Right cardiac atrium (tissue), 5 donors: ENCODE results near the gene METTL9. TPM values are rescaled to one million over a fixed set of nuclear protein-coding genes. Genes with fewer than 3 reads are reported as not detected.
A peak's percentile ranks its signal among the peaks of the same experiment; 100 is the strongest.
"Not testable (repeated sequence)": the region's sequence is repeated elsewhere in the genome, so short reads cannot be mapped to it uniquely, and the experiment has no call there.

Experiments
- ATAC-seq, 2 donors: fragments of 200-7000 bp; cut with Tn5 transposase; one replicate each; pipeline versions ENCODE4 v1.8.0 to v1.9.1; 2020; ENCODE audit warnings: moderate library complexity in 2 of 2, mild to moderate bottlenecking in 1 of 2
- DNase-seq, 3 donors: peaks; one replicate each; pipeline ENCODE4 v3.0.0-alpha.2; 2020
- H3K27ac ChIP-seq: one replicate; pipeline ENCODE4 v1.5.1; 2013; ENCODE audit warnings: mild to moderate bottlenecking, low read length, control low read depth, moderate library complexity
- H3K27me3 ChIP-seq: one replicate; pipeline ENCODE4 v1.6.1; 2013; ENCODE audit not compliant: control insufficient read depth, insufficient read depth
- H3K4me1 ChIP-seq: one replicate; pipeline ENCODE4 v1.6.1; 2013; ENCODE audit warnings: low read length; ENCODE audit not compliant: control insufficient read depth, insufficient read depth
- H3K4me3 ChIP-seq: one replicate; pipeline ENCODE4 v1.5.1; 2013; ENCODE audit warnings: low read length, control low read depth
- H3K9me3 ChIP-seq: one replicate; pipeline ENCODE4 v1.6.1; 2013; ENCODE audit warnings: low read length; ENCODE audit not compliant: control insufficient read depth
- WGBS: extraction: QIAGEN DNeasy Blood & Tissue Kit; methylation state at CpG from one replicate; pipeline ENCODE4 v1.1.7; 2013; 5-methylcytosine and 5-hydroxymethylcytosine counted together
- intact Hi-C, 4 donors: fragments of 100-400 bp; cut with DNase I; formaldehyde crosslinking; loops; one replicate each; pipeline versions ENCODE4 v1.11.0 to v1.14.0; 2022 to 2023
- polyA plus RNA-seq: library from polyadenylated mRNA; stranded (reverse); fragments of 200-250 nt; gene quantifications from one replicate; pipeline ENCODE4 v1.2.3, GENCODE V29; 2013
- total RNA-seq, 4 donors: library from RNA; stranded (reverse); fragmentation: NEBNext Ultra II Directional; extraction: Animal tissue kit (Norgen Biotek cat#: 25700); gene quantifications; one replicate each; pipeline ENCODE4 v1.2.1, GENCODE V29; 2021
- donor health status: healthy with polysubstance abuse.
- donor health status: DM: no; HTN: yes; CAD: no.
- donor health status: DM: no; HTN: no; CAD: no.
- donor health status: DM: no; HTN: yes; CAD: no; lungs with severe emphysema.
- donor health status: DM: yes; HTN: yes; CAD: no.

METTL9 gene
- total and polyA plus RNA-seq, 5 donors: 31.5 to 63.2 (median 59.5) TPM

DNA sequence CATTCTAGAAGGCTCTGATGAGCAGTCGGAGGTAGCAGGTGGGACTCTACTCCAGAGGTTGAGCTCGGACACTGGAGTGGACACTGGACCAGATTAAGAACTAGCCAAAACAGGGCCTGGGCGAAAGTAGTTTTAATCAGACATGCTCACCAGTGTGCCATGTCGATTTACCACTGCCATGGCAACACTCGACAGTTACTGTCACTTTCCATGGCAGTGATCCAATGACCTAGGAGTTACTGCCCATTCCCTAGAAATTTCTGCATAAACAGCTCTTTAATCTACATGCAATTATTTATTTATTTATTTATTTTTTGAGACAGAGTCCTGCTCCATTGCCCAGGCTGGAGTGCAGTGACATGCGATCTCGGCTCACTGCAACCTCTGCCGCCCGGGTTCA is 7.2 kb upstream of the METTL9 start:
- H3K27me3 ChIP-seq: no peaks in the 10 kb centered on the region
- no peak for DNase-seq
- no peaks in the 10 kb centered on the region for H3K9me3 ChIP-seq
- H3K4me3 ChIP-seq: no peak overlapping the region
- intact Hi-C loops: no loop called here
- no peak for ATAC-seq
- no peak overlapping the region for H3K27ac ChIP-seq
- WGBS: 80% methylated on average over 9 of the region's 9 CpGs
- no peaks in the 10 kb centered on the region for H3K4me1 ChIP-seq

DNA sequence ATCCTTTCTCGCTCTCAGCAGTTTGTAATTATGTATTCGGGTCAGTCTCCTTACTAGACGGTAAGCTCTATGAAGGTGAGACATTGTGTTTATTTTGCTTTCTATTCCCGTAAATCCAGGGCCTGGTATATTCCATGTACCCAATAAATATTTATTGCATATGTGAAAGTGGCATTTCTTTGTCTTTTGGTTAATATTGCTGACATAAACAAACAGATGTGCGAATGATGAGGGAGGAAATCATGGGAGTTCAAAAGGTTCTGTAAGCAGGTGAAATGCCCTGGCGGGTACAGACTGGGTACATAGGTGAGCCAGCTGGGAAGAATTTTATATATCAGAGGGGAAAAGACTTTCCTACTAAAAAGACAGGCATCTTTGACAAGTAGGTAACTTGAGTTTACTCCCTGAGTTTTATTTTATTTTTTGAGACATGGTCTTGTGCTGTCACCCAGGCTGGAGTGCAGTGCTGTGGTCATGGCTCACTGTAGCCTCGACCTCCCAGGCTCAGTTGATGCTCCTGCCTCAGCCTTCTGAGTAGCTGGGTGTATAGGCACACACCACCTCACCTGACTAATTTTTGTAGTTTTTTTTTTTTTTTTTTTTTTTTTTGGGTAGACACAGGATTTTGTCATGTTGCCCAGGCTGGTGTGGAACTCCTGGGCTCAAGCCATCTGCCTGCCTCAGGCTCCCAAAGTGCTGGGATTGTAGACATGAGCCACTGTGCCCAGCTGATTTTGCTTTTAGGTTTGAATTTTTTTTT is 5.7 kb upstream of the METTL9 start:
- no peaks in the 10 kb centered on the region for H3K4me1 ChIP-seq
- H3K9me3 ChIP-seq: no peaks in the 10 kb centered on the region
- ATAC-seq (no peak), DNase-seq (no peak)
- no peaks in the 10 kb centered on the region for H3K27me3 ChIP-seq
- H3K27ac ChIP-seq: no peak overlapping the region
- 76% methylated on average over 7 of the region's 7 CpGs for WGBS
- no peak overlapping the region for H3K4me3 ChIP-seq
- intact Hi-C loops: no loop called here

DNA sequence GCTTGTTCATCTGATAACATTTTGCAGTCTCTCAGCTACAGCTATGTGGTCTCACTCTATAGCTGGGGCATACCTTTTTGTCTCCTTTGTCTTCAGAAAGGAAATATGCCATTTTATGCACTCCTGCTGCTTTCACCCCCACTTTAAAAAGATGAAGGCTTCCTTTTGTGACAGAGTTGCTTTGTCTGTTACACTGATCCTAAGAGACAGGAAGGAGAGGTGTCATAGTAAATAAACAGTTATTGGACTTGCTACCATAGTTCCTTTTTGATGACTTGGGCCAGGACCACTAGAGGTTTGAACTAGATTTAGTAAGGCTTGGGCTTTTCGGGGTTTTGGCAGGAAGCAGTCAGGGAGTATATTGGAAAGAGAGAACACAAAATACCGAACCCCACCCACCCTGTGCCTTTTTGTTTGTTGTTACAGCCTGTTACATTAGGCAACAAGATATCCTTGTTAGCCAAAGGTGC is 1.8 kb upstream of the METTL9 start:
- H3K27ac ChIP-seq: no peak overlapping the region
- WGBS: 82% methylated on average over 2 of the region's 2 CpGs
- no peaks in the 10 kb centered on the region for H3K4me1 ChIP-seq
- no peaks in the 10 kb centered on the region for H3K9me3 ChIP-seq
- no peaks in the 10 kb centered on the region for H3K27me3 ChIP-seq
- intact Hi-C loops: no loop called here
- no peak for ATAC-seq
- no peak overlapping the region for H3K4me3 ChIP-seq
- DNase-seq: no peak

DNA sequence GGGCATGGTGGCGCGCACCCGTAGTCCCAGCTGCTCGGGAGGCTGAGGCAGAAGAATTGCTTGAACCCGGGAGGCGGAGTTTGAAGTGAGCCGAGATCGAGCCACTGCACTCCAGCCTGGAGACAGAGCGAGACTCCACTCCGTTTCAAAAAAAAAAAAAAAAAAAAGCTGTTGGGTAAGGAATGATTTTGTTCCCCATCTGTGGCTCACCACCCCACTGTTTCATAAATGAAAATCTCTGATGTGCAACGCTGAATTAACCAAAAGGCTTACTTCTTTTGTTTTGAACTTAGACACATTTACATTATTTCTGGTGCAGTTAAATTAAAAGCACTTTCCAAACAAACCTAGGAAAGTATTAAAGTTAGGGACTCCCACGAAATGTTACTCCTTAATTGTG is 1.2 kb upstream of the METTL9 start:
- intact Hi-C loops: no loop called here
- no peak for DNase-seq
- WGBS: 89% methylated on average over 12 of the region's 12 CpGs
- Histone ChIP-seq H3K27me3 (no peaks in the 10 kb centered on the region), H3K4me3 (no peak overlapping the region), H3K9me3 (no peaks in the 10 kb centered on the region), H3K4me1 (peaks cover 1% of the 10 kb centered on the region), H3K27ac (no peak overlapping the region)
- no peak for ATAC-seq

DNA sequence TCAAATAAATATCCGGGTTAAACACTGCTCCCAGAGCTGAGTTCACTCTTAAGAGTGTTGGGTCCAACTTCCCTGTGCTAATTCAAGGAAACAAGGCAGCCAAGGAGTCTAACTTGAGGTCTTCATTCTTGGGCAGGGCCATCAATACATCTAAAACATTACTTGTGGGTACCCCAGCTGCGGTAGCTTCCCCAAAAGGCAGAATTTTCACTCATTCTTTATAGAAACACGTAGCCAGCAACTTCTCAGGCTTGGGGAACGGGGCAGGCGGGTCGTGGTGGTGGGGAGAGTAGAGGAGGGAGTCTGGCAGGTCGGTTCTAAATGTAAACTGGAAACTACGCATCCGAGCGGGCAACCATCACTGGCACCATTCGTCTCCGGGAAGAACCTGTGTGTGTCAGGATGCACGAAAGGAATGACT is 666 bp upstream of the METTL9 start:
- Histone ChIP-seq H3K4me3 (peak overlapping the region; percentile 81), H3K27ac (peak overlapping the region; percentile 91), H3K9me3 (no peaks in the 10 kb centered on the region), H3K27me3 (no peaks in the 10 kb centered on the region), H3K4me1 (peaks cover 2% of the 10 kb centered on the region)
- peak in 1 of 2 donors; percentile 19 for ATAC-seq
- WGBS: 1% methylated on average over 13 of the region's 13 CpGs
- no peak for DNase-seq
- intact Hi-C loops: no loop called here

DNA sequence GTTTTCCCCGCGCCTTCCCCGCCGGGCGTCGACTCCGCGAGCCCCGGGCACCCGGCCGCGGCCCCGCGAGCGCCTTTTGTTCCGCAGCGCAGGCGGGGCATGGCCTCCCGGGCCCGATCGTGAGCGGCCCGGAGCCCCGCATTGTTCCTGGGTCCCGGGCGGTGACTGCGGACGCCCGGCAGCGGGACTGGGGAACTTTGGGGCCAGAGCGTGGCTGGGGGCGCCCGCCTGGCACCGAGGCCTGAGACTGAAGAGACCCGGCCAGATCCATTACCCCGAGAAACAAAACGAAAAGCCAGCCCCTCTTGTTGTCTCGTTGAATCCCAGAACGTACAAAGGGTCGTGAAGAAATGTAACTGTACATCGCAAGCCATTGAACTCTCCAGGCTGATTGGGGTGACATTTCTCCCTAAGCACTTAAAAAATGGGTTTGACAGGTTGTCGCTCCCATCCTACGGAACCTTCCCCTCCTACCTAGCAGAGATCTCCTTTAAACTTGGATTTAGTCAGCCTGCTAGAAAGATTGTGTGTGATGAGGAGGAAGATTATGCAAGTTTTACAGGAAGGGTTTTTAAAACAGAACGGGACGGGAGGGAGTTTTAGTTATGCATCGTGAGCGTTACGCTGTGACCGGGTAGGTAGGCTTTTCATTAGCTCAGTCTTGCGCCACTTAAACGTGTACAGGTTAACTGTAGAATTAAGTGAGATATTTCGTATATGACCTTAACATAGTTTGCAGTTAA is 825 bp downstream of the METTL9 start:
- peaks cover 2% of the 10 kb centered on the region for H3K4me1 ChIP-seq
- DNase-seq (no peak), ATAC-seq (peak; percentile 1)
- no peaks in the 10 kb centered on the region for H3K9me3 ChIP-seq
- peak overlapping the region; percentile 77 for H3K27ac ChIP-seq
- intact Hi-C loops: loop anchor here in 1 of 4 donors (5.0 kb wide), 1 partner anchor 37 kb away; no protein-coding TSS in a partner anchor
- under 1% methylated on average over 52 of the region's 52 CpGs for WGBS
- H3K27me3 ChIP-seq: no peaks in the 10 kb centered on the region
- H3K4me3 ChIP-seq: peak overlapping the region; percentile 81

DNA sequence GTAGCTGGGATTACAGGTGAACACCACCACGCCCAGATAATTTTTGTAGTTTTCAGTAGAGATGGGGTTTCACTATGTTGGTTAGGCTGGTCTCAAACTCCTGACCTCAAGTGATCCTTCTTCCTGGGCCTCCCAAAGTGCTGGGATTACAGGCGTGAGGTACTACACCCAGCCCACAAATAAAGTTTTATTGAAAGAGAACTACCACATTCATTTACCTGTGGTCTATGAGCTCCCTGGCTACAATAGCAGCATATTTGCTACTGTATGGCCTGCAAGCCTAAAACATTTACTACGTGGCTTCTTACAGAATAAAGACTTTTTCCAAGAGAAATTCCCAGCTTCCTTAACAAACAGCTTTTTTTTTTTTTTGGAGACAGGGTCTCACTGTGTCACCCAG is 3.4 kb downstream of the METTL9 start:
- Histone ChIP-seq H3K27me3 (no peaks in the 10 kb centered on the region), H3K27ac (no peak overlapping the region), H3K4me3 (no peak overlapping the region), H3K4me1 (peaks cover 8% of the 10 kb centered on the region), H3K9me3 (no peaks in the 10 kb centered on the region)
- DNase-seq (no peak), ATAC-seq (no peak)
- WGBS: 93% methylated on average over 3 of the region's 3 CpGs
- intact Hi-C loops: loop anchor here in 1 of 4 donors (5.0 kb wide), 1 partner anchor 35 kb away; no protein-coding TSS in a partner anchor

DNA sequence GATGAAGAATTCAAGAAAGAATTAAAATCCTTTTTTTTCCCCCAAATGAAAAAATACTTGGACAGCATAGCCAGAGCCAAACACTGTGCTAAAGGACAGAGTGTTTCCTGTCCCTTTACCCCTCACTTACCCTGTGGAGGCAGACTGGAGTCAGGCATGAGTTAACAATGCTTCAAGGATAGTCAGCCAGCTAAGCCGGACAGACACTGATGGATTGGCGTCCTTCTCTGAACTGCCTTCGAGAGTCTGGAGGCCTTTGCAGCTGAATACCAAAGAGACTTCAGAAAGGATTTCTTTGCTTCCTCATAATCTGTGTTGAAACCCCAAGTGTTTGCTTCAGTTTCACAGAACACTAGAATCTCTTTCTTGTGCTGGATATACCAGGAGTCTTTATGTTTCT is 4.6 kb downstream of the METTL9 start:
- H3K4me1 ChIP-seq: peaks cover 11% of the 10 kb centered on the region
- no peaks in the 10 kb centered on the region for H3K9me3 ChIP-seq
- 7% methylated on average over 3 of the region's 3 CpGs for WGBS
- intact Hi-C loops: loop anchor here in 1 of 4 donors (5.0 kb wide), 1 partner anchor 33 kb away; no protein-coding TSS in a partner anchor
- no peaks in the 10 kb centered on the region for H3K27me3 ChIP-seq
- ATAC-seq: no peak
- no peak overlapping the region for H3K4me3 ChIP-seq
- no peak for DNase-seq
- H3K27ac ChIP-seq: no peak overlapping the region

DNA sequence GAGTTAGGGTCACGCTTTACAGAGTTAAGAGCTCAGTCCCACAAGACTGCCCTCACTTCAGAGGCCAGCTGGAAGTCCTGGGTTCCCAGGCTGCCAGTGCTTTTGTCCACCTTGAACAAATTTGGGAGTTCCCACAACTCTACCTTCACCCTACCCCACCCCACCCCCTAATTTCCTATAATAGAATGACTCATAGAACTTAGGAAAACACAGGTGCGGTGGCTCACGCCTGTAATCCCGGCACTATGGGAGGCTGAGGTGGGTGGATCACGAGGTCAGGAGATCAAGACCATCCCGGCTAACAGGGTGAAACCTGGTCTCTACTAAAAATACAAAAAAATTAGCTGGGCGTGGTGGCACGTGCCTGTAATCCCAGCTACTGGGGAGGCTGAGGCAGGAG is 6.5 kb downstream of the METTL9 start:
- 95% methylated on average over 8 of the region's 8 CpGs for WGBS
- H3K4me1 ChIP-seq: peaks cover 11% of the 10 kb centered on the region

DNA sequence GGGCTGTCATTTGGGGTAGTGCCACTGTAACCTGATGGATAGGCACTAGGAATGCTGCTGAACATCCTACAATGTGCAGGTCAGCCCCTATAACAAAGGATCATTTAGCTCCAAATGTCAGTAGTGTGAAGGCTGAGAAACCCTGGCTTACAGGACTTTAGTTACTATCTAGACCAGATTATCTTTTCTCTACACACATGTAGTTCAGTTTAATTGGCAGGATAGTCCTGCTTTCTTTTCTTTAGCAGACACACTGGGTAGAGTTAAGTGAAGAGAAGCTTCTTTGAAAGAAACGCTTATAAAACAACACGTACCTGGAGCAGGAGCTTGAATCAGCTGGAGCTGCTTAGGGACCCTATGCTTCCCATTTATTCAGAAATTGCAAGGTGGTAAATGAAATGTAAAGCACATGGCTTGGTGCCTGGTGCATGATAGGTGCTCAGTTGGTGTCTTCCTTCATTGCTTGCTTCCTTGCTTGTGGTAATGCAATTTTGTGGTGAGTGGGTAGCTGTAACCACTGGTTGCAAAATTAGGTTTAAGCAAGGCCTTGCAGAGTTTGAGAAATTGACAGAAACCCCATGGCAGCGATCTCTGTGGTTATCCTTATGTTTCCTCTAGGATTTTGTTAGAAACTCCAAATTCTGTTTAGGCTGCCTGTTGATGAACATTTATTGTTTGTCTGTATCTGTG is 9.4 kb downstream of the METTL9 start:
- intact Hi-C loops: no loop called here
- ATAC-seq (peak in 1 of 2 donors; percentile 29), DNase-seq (no peak)
- H3K4me1 ChIP-seq: peaks cover 14% of the 10 kb centered on the region
- H3K27me3 ChIP-seq: no peaks in the 10 kb centered on the region
- H3K27ac ChIP-seq: no peak overlapping the region
- 83% methylated on average over 3 of the region's 3 CpGs for WGBS
- no peaks in the 10 kb centered on the region for H3K9me3 ChIP-seq
- no peak overlapping the region for H3K4me3 ChIP-seq

More for the DNA sequence above, 6.5 kb downstream of the METTL9 start:
- H3K4me3 ChIP-seq, ATAC-seq, H3K27ac ChIP-seq, H3K9me3 ChIP-seq, H3K27me3 ChIP-seq, DNase-seq, intact Hi-C loops: not testable (repeated sequence)
